Dermis microvascular lymphatic vessel endothelial cell (primary cell): Measurements from ENCODE around the gene SBK2. TPM values are rescaled to one million over a fixed set of nuclear protein-coding genes. Genes with fewer than 3 reads are reported as not detected.
"Not testable (repeated sequence)": the region's sequence is repeated elsewhere in the genome, so short reads cannot be mapped to it uniquely, and the experiment has no call there.

Source experiments
- DNase-seq, 2 donors: peaks; one replicate each; pipeline versions ENCODE4 v3.0.0 to v3.0.0-alpha.2; 2010; ENCODE audit warnings: low read depth in 2 of 2
- total RNA-seq: library from RNA; depleted of rRNA; stranded (reverse); fragments of >200 nt; gene quantifications from 2 replicates; pipeline ENCODE4 v1.2.1, GENCODE V29; 2014

SBK2 gene
- total RNA-seq, 1 donor from 2014 or later, result not detected

GRCh38 chr19:55502197-55502952 lies 34.6 kb downstream of the SBK2 start:
- DNase-seq, result no peak

DNA sequence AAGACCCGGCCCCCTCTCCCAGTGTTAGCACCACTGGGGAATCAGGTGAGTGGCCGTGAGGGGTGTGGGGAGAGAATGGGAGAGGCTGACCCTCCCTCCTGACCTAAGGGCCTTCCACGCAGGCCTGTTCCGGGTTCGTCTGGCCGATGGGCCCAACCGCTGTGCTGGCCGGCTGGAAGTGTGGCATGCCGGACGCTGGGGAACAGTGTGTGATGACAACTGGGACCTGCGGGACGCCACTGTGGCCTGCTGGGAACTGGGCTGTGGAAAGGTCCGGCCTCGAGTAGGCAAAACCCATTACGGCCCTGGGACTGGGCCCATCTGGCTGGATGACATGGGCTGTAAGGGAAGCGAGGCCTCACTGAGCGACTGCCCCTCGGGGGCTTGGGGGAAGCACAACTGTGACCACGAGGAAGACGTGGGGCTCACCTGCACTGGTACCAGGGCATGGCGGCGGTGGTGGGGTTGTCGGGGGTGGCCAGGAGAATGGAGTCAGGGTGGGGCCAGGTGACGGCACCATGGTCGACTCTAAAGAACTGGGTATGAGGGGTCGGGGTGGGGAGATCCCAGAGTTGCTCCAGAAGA lies 36.5 kb downstream of the SBK2 start:
- no peak for DNase-seq

- no peak for DNase-seq
These were observed 38.6 kb downstream of the SBK2 start for GRCh38 chr19:55498246-55498840.

DNA sequence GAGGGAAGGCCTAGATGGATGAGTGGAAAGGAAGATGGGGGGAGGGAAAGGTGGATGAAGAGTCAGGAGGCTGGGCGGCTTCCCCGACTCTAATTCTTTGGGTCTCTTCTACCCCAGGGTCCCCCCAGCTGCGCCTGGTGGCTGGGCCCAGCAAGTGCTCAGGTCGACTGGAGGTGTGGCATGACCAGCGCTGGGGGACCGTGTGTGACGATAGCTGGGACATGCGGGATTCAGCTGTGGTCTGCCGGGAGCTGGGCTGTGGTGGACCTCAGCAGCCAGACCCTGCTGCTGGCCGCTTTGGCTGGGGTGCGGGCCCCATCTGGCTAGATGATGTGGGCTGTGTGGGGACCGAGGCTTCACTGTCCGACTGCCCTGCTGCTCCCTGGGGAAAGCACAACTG lies 39.2 kb downstream of the SBK2 start:
- no peak for DNase-seq

- not testable (repeated sequence) for DNase-seq
These were observed 40.1 kb downstream of the SBK2 start for GRCh38 chr19:55496820-55497219.

DNA sequence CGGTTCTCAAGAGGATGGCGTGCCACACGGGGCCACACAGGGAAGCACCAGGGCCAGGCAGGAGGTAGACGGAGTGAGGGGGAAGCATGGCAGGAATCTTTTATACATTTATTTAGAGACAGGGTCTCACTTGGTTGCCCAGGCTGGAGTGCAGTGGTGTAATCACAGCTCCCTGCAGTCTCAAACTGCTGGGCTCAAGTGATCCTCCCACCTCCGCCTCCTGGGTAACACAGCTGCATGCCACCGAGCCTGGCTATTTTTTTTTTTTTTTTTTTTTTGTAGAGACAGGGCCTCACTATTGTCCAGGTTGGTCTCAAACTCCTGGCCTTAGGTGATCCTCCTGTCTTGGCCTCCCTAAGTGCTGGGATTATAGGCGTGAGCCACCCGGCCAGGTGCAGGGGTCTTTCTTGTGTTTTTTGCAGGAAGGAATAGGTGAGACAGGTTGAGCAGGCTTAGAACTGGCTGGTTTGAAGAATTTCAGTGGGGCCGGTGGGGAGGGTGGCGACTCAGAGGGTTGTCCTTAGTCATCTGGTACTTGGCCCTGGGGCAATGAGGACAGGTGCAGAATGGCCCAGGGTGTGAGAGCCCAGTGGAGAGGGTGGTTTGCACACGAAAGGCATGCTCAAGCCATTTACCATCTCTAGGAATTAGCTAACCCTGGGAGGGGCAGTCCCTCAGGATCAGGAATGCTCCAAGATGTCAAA lies 41.1 kb downstream of the SBK2 start:
- no peak for DNase-seq

- DNase-seq, result peak in 1 of 2 donors; percentile 23
These were observed 42.7 kb downstream of the SBK2 start for GRCh38 chr19:55494172-55494761.

DNA sequence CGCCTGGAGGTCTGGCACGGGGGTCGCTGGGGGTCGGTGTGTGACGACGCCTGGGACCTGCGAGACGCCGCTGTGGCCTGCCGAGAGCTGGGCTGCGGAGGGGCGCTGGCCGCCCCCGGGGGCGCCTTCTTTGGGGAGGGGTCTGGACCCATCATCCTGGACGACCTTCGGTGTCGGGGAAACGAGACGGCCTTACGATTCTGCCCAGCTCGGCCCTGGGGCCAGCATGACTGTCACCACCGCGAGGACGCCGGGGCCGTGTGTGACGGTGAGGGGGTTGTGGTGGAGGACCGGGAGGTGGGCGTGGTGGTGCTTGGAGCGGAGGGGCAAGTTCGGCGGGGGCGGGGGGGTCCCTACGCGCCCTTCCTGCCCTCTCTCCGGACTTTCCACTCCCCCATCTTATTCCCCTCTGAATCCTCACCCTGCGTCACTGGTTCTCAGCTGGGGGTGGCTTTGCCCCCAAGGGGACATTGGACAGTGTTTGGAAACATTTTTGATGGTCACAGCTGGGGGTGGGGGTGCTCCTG lies 43.2 kb downstream of the SBK2 start:
- DNase-seq, result no peak

- DNase-seq, result no peak
These were observed 43.8 kb downstream of the SBK2 start for GRCh38 chr19:55493052-55493644.

- DNase-seq, result no peak
These were observed 44.5 kb downstream of the SBK2 start for GRCh38 chr19:55492362-55492944.

- DNase-seq, result no peak
These were observed 45.2 kb downstream of the SBK2 start for GRCh38 chr19:55491546-55492360.

DNA sequence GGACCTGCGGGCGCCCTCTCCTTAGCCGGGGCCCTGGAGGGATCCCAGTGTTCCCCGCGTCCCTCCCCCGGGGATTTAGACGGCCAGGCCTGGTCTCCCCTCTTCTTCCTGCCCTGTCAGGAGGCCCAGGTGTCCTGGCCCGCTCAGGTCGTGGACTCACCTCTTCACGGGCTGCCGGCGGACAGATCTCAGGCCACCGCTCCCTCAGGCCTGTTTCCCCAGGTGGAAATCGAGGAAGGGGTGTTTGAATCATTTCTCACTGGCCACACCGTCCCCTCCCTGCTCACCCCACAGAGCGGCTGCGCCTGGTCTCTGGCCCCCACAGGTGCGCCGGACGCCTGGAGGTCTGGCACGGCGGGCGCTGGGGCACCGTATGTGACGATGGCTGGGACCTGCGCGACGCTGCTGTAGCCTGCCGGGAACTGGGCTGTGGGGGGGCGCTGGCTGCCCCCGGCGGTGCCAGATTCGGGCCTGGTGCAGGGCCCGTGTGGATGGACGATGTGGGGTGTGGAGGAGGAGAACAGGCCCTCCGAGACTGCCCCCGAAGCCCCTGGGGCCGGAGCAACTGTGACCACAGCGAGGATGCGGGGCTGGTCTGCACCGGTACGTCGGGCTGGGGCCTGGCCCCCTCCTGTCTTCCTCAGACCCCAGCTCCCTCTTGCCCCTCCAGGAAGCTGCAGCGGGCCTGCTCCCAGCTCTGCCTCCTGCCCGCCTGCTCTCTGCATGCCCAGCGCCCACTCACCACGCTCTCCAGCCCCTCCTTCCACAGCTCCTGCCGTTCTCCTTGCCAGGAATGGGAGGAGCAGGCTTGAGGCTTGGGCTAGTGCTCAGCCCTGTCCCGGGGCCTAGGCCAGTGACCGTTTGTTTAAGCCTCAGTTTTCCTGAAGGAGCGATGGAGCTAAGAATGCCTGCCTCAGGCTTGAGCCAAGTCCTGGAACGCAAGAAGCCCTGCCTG lies 46.2 kb downstream of the SBK2 start:
- DNase-seq, result no peak

- no peak for DNase-seq
These were observed 47.0 kb downstream of the SBK2 start for GRCh38 chr19:55489711-55490477.

- DNase-seq, result no peak
These were observed 47.8 kb downstream of the SBK2 start for GRCh38 chr19:55488986-55489710.

GRCh38 chr19:55487924-55488687 lies 48.8 kb downstream of the SBK2 start, which contains the start of gene SSC5D:
TSS of gene SSC5D (plus strand) at chr19:55488436. CDS start at chr19:55488590, 154 bp downstream.
- no peak for DNase-seq
